HL-60/S4 (cell line): ENCODE measurements around the gene TMEM132D.

Experiments
- in situ Hi-C: fragments of 300-500 bp; cut with MboI; formaldehyde crosslinking; loops from 2 replicates; pipeline ENCODE4 v1.14.3; 2022; ENCODE audit warnings: low sequenced_read_pairs

The TMEM132D gene

DNA sequence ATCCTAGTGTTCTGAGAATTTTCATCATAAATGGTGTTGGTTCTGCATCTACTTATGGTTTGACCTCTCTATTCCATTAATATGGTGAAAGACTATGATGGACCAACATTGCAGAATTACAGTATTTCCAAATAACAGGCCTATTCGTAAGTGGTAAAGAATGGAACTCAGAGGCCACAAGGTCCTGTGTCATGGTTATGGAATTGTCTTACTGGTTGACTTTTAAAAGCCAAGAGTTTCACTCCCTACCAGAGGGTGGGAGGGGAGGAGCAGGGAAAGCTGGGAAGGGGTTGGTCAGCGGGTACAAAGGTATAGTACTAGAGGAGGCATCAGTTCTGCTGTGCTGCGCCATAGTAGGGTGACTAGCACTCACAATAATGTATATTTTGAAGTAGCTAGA, 153.4 kb downstream of the TMEM132D start:
- in situ Hi-C loops = no loop called here

DNA sequence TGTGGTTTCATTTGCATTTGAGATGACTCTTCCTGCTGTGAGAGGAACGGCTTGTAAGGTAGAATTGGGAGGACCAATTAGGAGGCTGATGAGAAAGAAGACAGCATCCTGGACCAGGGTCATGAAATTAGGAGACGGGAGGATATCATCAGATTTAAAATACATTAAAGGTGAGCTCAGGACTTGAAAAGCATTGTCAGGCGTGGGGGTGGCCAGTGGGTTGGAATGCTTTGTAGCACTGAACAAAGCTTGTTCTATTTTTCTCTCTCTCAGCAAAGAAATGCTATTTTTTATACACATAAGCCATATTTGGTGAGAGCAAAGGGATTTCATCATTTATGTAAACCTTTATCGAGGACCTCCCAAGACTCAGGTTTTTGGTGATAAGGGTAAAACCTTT, 157.5 kb downstream of the TMEM132D start:
- in situ Hi-C loops = no loop called here

DNA sequence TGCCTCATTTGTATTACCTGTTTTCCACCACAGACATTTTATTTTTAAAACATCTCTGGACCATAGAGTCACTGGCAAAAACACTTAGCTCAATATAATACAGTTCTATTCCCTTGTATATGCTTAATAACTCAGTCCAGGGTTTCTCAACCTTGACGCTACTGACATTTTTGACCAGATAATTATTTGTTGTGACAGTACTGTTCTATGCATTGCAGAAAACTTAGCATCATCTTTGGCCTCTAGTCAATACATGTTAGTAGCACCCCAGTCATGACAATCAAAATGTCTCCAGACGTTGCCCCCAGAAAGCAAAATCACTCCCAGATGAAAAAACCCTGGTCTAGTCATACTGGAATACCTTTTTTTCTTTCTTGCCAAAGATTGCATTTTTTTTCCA, 174.7 kb downstream of the TMEM132D start:
- in situ Hi-C loops = no loop called here

DNA sequence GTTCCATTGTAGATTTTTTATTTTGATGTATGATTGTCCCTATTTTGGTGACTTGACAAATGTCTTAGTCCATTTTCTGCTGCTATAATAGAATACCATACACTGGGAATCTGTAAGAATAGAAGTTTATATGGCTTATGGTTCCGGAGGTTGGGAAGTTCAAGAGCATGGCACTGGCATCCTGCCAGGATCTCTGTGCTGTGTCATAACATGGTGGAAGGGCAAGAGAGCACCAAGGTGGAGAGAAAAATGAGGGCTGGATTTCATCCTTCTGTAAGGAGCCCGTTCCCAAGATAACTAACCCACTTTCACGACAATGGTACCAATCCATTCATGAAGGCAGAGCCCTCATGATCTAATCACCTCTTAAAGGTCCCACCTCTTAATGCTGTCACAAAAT, 176.7 kb downstream of the TMEM132D start:
- in situ Hi-C loops = no loop called here

DNA sequence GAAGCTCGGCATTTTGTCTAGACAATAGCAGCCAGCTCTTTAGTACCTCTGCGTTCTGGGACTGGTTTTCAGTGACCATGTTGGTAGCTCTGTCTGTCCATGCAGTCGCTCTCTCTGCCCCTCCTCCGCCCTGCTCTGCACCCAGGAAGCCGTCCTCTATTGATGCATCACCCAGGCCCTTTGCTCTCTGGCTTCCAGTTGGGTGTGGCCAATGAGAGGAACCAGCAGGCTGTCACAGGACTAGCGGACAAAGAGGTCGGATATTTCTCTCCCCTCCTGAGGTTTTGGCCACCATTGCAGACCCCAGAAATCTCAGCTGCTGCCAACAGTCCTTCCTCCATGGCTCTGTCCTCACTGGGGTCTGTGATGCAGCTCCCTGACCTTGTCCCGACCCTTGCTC, 180.6 kb downstream of the TMEM132D start:
- in situ Hi-C loops = no loop called here

DNA sequence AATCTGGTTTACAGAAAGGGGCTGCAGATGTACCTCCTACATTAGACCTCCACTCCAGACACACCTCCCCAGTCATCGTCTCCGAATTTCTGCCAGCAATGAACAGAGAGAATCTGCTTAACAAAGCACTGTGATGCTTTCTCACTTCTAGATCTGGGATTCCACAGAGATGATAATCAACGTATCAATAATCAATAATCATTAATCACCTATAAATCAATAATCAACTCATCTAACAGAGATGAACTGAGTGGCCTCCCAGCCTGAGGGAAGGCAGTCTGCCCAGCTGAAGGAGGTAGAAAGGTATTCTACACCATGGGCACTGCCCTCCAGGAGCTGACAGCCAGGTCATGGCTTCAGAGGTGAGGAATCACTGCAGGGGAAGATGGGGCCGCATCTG, 183.2 kb downstream of the TMEM132D start:
- in situ Hi-C loops = no loop called here

DNA sequence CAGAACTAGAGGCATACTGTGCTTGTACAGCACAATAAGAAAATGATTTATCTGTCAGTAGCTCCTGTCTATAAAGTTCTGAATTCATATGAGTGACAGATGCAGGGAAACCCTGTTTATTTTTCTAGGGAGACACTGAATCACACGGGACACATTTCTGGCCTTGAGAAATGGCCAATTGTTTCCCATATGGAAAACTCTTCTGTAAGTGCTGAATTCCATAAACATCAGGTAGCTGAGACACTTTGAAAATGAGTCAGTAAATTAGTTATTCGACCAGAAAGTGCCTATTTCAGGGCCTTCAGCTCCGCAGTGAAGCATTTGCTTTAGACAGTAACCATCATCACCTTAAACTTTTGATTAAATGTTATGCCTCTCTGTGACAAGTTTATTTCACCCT, 184.4 kb downstream of the TMEM132D start:
- in situ Hi-C loops = no loop called here

DNA sequence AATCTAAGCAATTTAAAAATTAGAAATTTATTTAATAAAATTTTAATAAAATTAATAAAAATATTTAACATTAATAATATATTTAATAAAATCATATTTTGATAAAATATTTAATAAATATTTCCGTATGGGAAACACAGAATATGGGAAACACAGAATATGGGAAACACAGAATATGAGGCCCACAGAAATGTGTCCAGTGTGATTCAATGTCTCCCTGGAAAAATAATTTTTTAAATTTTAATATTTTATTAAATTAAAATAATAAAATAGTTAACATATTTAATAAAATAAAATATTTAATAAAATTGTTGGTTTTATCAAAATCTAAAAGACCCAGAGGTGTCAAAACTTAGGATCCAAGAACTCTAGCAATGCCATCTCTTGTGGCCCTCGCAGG, 186.4 kb downstream of the TMEM132D start:
- in situ Hi-C loops = no loop called here

DNA sequence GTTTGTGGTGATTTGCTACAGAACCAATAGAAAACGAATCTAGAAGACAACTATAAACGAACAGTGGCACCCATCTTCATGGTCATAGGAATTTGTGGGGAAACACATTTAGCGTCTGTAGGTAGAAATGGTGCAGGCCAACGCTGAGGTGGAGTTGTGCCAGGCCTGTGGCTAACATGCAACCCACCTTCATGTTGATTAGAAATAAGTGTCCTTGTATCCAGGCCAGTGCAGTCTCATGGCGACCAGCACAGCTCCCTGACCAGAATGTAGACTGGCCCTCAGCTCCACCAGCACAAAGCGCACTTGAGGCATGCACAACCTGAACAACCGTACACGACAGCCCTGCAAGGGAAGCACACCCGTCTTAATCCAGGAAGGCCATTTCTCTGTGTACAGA, 187.0 kb downstream of the TMEM132D start:
- in situ Hi-C loops = no loop called here

DNA sequence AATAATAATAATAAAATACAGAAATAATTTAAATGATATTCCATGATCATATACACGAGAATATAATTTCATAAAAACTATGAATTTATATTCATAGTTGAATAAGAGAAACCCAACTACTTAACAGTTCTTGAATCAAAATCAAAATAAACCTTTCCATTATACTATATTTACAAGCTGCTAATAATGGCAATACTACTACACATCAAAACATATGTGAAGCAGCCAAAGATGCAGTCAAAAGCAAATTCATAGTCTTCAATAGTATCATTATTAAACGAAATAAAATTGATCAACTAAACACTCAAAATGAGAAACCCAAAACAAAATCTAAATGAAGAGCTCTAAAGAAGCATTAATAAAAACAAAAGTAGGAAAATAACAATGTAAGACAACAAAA, 197.1 kb downstream of the TMEM132D start:
- in situ Hi-C loops = no loop called here

DNA sequence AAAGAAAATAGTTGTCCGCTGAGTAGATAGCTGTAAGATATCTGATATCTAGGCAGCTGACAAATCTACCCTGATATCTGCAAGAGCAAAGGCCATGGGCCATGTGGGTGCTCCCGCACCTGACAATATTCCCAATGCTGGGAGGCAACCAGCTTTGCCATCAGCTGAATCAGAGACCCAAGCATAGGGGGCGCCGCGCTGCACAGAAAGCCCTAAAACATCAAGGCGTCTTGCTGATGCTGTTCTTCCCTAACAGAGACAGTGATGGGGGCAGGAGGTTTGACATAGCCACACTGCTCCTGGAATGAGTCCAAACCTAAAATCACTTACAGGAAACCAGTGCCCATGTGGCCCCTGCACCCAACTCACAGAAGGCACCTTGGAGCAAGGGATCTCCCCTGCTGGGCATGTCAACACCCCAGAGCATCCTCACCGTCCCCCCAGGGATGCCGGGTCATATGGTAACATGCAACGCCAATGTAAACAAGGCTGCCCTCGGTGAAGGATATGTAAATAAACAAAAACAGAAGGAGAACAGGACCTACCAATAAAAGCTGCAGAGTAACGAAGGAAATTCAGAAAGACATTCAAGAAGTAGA, 199.5 kb downstream of the TMEM132D start:
- in situ Hi-C loops = no loop called here

DNA sequence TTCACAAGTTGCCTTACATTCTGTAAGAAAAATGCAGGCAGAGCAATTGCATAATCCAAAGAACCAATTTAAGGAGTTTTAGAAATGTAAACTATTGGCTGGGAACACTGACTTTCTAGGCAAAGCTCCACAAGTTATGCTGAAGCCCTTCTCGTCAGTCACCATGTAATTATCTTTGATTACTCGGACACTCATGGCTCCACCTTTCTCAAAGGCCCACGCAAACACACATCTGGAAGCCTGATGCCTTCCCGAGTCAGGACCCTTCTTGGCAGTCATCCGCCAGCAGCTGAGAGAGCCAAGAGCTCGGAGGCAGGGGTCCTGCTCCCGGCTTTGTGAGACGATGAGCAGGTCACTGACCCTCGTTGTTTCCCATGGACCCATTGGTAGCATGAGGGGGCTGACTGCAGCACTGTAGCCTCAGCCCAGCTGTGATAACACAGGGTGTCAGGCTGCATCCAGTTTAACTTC, 202.2 kb downstream of the TMEM132D start:
- in situ Hi-C loops = no loop called here

DNA sequence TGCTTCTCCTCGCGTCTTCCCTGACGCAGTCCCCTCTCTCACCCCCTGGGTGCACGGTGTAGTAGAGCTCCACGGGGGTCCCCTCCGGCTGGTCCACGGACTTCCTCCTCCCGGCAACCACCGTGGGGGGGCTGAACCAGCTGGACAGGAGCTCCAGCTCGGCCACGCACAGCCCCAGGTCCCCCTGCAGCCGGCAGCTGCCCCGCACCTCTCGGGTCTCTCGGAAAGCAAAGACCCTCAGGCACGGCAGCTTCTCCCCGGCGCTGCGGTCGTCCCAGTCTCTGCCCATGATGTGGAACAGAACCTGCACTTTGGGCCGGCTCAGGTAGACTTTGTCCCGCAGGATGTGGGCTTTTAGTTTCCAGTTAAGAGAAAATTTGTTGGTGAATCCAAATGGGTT, 203.8 kb downstream of the TMEM132D start:
- in situ Hi-C loops = no loop called here

DNA sequence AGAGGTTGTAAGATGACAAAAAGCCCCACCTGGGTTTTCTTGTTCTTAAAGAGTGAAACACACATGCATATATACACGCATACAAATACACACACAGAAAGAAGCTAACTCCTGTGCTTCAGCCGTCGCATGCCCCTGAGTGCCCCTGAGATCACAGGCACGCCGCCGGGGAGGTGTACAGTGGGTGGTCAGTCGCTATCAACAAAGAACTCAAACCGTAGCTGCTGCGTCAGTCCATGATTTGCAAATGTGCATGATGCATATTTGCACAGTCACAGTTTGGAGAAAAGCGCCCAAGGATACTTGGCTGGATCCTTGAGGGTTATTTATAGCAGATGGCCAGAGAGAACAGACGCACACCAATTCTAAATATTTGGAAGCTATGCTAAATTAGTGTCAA, 206.9 kb downstream of the TMEM132D start:
- in situ Hi-C loops = no loop called here

DNA sequence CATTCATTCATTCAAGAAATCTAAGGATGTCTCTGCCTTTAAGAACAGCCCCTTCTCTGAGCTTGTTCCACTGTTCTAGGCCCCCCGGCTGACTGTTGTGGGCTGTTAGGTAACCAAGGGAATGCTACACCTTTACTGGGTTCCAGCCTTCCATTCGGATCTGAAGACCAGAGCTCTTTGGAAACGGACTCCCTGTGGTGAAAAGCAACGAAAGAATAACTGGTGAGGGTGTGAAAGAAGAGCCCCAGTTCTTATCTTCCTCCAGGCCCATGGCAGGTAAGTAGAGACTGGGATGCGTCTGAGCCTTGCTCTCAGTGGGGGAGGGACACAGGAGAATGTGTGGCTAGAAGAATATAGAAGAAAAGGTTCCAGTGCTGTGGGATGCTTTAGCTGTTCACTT, 207.4 kb downstream of the TMEM132D start:
- in situ Hi-C loops = no loop called here

DNA sequence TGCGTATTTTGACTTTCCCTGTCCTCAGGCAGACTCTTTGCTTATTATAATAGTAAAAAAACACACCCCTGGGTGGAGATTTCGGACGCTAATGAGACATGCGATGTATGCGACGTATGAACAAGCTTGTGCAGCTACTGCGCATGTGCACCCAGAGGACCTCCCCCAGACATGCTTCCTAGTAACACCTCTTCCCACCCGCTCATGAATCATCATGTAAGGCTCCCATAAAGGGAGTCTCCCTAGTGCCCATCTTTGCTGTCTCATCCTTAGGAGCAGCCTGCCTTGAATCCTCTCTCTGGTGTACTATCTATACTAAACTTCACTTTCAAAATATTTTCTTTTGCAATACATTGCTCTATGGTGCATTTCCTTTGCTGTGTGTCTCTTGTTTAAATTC, 210.1 kb downstream of the TMEM132D start:
- in situ Hi-C loops = no loop called here

DNA sequence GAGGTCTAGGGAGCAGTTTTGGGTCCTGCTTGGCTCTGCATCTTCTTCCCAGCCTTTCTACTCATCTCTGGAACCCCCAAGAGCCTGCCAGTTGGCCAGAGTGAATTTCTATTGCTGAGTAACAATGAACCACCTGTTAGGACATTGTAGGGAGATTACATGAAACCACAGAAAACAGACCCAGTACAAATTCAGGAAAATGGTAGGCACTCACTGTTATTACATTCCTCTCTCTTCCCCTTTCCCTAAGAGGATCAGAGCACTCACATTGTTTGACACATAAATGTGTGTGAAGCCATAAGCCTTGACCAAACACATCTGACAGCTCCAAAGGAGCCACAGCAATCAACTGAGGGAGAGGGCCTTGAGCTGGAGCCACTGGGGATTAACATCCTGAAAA, 216.1 kb downstream of the TMEM132D start:
- in situ Hi-C loops = no loop called here

DNA sequence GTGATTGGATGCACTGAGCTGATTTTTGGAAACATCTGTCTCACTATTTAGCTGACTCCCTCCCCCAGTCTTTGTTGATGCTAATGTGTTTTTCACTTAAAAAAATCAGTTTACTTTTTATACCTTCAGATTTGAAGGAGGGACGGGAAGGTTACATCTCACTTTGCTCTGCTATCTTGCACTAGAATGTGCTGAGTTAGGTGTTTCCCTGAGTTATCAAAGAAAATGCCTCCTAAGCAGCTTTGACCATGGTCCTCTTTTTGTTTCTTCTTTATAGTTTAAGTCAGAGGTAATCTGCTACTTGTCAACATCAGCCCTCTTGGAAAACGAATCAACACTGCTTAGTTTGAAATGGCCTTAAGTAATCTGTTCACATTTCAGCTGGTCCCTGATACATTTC, 222.0 kb downstream of the TMEM132D start:
- in situ Hi-C loops = no loop called here

DNA sequence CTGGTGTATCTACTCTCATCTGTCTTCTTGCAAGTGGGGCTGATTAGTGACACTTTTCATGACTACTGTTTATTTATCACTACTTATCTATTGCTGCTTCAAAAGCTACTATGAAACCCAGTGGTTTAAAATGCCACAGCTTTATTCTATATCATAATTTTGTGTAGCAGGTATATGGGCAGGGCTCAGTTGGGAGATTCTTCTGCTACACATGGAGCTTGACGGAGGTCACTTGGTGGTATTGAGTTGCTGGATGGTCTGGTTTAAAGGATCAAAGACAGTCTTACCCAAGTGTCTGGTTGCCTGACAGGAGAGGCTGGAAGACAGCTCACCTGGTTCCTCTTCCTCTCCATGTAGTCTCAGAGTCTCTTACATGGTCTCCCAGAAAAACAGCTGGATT, 222.7 kb downstream of the TMEM132D start:
- in situ Hi-C loops = no loop called here

DNA sequence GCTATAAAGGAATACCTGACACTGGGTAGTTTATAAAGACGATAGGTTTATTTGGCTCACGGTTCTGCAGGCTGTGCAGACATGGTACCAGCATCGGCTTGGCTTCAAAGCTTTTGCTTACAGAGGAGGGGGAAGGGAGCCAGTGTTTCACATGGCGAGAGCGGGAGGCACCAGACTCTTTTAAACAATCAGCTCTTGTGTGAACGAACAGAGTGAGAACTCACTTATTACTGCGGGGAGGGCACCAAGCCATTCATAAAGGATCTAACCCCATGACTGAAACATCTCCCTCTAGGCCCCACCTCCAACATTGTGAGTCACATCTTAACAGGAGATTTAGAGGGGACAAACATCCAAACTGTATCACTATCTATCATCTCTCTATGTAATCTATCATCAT, 227.4 kb downstream of the TMEM132D start:
- in situ Hi-C loops = no loop called here

DNA sequence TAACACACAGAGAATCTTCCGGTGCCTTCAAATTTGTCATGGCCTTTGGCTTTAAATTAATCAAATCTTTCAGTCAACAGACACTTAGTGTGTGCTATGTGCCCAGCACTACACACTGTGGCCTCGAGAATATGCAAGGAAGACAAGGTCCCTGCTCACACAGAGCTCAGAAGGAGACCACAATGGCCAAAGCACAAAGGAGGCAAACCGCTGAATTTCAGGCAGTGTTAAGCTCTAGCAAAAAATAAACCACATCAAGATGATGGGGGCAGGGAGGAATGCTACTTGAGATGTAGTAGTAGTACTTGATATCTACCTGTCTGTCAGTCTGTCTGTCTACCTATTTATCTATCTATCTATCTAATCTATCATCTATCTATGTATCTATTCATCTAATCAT, 227.9 kb downstream of the TMEM132D start:
- in situ Hi-C loops = no loop called here

DNA sequence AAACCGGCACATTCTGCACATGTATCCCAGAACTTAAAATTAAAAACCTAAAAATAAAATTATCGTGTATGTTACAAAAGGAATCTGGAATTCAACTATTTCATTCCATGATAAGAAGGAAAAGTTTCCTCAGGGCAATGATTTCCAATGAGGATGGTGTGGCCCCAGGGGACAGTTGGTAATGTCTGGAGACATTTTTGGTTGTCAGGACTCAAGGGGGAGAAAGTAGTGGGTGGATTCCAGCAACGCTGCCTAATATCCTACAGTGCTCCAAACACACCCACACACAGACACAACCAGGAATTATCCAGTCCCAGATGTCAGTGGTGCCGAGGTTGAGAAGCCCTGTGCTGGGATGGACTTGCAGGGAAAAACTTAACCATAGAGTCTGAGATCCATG, 228.3 kb downstream of the TMEM132D start:
- in situ Hi-C loops = no loop called here

DNA sequence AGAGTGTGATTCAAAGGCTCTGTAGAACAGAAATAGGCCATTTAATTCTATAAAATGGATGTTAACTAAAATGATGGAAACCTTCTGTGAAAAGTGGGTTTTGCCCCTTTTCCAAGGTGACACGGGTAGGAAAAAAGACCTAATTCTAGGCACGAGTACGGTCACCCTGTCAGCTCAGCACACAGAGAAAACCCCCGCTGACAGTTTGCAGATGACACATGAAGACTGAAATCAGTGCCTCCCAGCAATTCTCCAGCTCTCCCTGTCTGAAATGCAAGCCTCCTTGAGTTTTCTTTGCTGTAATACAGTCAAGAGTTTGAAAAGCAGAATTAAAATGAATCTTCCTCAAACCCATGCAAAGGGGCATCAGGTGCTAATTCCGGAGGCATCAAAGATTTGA, 230.0 kb downstream of the TMEM132D start:
- in situ Hi-C loops = no loop called here

DNA sequence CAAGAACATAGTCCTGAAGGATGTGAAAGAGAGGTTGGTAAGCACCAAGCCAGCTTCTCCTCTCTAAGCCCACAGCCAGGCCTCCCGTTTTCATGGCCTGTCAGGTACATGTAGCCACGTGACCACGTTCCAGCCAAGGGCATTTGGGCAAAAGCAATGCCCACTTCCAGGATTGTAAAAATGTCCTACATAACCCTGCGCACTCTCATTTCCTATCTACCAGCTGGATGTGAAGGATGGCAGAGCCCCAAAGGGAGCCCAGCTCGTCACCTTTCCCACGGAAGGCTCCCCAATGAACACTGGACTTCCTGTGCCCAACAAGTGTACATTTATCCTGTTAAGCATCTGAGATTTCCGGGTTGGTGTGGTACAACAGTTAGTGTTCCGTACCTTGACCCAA, 231.7 kb downstream of the TMEM132D start:
- in situ Hi-C loops = no loop called here
